Measurements from ENCODE around the gene LRRC61.

Gene LRRC61

DNA sequence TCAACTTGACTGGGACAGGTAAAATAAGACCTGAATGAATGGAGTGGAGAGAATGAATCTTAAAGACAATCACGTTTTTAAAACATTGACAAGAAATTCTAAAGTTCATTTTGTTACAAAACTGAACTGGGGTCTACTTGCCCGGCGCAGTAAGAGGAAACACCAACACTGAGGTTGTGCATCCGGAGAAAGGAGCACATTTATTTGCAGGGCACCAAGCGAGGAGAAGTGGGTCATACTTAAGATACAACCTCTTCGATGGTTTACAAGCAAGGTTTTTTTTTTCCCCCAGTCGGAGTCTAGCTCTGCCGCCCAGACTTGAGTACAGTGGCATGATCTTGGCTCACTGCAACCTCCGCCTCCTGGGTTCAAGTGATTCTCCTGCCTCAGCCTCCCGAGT is 42.0 kb downstream of the LRRC61 start:
- intact Hi-C loops (cut with DNase I) = loop anchor here (5.0 kb wide), 1 partner anchor 42 kb away; a partner anchor contains a TSS
- no peak for DNase-seq

DNA sequence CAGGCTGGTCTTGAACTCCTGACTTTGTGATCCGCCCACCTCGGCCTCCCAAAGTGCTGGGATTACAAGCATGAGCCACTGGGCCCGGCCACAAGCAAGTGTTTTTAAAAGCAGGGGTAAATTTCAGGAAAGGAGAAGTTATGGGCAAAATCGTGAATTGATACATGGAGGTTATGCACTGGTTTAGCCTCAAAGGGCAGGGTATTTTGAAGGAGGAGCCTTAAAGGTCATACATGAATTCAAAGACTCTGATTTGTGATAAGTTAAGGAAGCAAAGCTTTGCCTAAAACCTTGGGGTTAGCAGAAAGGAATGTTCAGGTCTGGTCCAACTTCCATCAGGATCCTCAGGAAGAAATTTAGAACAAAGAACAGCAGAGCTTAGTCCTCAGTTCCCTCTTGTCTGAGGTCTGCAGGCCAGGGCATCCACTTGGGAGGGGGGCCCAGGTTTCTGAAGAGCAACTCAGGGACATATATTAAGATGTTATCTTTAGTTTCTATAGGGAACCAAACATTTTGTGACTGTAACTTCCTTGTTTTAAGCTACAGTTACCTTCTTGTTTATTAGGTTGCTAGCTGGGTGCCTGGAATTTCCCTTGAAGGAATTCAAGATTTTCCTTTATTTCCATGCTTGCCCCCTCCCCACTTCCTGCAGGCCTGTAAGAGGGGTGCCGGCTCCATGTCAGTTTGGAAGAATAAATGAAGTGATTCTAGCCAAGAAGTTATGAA is 42.7 kb downstream of the LRRC61 start:
- intact Hi-C loops (cut with DNase I) = loop anchor here (5.0 kb wide), 1 partner anchor 41 kb away; a partner anchor contains a TSS
- no peak for DNase-seq

DNA sequence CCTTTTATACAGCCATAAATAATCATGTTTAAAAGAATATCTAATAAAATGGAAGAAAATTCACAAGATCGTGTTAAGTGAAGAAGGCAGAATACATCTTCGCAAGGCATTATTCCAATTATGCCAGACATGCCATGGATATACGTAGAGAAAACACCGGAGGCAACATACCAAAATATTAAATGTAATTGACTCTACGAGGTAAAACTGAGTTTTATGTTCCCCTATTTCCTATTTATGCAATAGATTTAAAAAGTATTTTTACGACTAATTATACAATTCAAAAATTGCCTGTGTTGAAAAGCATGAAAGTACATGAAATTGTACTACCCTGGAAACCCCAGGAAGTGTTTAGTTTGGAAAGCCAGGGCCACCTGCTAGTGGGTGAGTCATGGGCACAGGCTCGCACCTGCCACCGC is 44.5 kb downstream of the LRRC61 start:
- no peak for DNase-seq
- intact Hi-C loops (cut with DNase I) = loop anchor here (5.0 kb wide), 1 partner anchor 40 kb away; a partner anchor contains a TSS

DNA sequence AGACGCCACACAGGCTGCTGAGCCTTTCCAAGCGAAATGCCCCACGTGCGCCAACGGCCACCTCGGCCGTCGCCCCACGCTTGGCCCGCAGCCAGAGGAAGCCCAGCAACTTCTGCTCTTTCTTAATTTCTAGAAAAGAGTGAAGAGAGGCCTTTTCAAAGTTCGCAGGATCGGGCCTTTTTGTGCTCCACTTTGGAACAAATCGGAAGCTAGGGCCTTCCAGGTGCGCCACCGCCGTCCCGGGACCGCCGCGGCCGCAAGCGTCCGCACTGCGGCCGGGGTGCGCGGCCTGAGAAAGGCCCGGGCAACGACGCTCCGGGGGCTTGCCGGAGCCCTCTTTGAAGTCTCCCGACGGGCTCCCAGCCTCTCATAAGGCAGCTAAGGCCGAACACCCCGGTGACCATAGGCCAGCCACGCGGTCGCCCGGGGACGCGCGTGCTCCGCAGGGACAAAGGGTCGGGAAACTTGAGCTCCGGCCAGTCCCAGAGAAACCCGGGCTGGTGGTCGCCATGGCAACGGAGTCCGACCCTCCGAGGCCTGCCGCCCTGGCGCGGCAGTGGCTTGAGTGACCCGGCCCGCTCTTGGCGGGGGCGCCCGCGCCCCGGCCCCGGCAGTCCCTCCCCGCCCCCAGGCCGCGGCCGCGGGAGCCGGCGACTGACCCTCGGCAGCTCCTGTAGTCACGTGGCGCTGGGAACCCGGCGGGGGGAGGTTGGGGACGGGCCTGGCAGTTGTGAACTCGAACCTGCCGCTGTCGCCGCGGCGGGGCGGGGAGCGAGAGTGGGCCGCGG is 45.1 kb downstream of the LRRC61 start, which contains the start of gene REPIN1:
Gene REPIN1, plus strand, starts transcription at position 727 of the 788 bp plus-strand sequence. CDS start 890 bp downstream, outside the sequence.
- intact Hi-C loops (cut with DNase I) = loop anchor here (5.0 kb wide), 1 partner anchor 39 kb away; a partner anchor contains a TSS
- DNase-seq = peak; percentile 78 to 98 (median 93)

DNA sequence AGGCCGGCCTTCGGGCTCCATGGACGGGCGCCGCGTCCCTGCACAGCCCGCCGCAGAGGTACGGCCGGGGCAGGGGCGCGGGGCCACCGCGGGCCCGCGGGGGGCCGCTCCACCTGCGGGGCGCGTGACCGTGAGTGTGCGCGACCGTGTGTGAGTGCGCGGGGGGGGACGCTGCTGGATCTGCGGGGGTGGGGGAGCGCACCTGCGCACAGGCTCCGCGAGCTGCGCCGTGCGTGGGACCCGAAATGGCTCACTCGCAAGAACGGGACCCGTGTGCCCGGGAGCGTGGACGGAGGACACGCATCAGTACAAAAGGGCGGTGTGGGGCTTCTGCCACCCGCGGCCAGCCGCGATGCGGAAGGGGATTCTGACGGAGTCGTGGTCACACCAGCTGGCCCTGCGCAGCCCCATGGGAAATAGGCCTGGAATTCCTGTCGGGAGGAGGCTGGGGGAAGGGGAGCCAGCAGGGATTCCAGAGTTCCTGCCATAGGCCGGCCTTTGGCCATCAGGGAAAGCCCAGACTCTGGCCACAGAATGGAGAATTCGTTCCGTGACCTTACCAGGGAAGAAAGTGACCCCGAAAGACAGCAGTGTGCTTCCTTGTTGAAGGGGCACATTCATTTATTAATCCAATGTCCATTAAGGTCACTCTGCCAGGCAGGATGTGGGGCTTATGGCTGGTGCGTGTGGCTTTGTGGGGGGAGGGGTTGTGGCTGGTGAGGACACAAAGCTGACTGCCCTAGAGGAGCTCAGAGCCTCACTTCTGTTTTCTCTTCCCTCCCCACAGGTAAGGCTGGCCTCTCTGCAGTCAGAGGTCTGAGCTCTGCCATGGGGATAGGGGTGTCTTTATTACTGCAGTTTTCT is 46.0 kb downstream of the LRRC61 start:
- peak in 40 of 42 donors; percentile 52 to 88 (median 72) for DNase-seq
- intact Hi-C loops (cut with DNase I) = loop anchor here (5.0 kb wide), 1 partner anchor 38 kb away; a partner anchor contains a TSS

DNA sequence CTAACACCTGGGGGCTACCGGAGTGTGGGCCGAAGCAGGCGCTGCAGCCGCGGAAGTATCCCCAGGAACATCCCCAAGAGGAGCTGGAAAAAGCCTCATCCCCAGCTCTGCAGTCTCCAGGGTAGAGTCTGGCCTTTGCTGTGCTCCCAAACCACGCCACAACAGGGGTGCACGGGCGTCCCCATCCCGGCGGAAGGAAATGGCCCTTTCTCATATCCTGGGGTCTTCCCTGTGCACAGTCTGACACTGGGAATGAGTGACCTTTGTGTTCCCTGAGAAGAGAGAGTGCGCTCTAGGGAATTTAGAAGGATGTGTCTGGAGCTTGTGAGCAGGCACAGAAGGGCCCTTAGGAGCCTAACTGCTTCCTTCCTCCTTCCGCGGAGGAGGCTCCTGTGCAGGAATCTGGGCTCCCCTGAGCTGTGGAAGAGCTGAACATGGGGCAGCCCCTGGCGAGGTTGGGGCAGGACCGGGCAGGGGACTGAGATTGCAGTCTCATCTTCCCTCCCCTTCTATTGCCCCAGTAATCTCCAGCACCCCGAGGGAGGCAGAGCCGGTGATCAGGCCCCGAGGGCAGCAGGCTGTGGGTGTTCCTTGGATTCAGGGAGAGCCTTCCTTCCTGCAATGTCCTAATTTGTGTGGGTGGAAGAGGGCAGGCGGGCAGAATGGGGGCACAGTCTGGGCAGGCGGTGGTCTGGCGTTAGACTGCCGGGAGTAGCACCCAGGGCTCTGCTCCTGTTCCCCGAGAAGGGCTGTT is 46.8 kb downstream of the LRRC61 start:
- intact Hi-C loops (cut with DNase I) = loop anchor here (5.0 to 10.0 kb wide), 3 partner anchors 37 to 655 kb away; partner anchors contain the start of gene ATP6V0E2
- DNase-seq = peak in 4 of 42 donors; percentile 23 to 45 (median 41)

DNA sequence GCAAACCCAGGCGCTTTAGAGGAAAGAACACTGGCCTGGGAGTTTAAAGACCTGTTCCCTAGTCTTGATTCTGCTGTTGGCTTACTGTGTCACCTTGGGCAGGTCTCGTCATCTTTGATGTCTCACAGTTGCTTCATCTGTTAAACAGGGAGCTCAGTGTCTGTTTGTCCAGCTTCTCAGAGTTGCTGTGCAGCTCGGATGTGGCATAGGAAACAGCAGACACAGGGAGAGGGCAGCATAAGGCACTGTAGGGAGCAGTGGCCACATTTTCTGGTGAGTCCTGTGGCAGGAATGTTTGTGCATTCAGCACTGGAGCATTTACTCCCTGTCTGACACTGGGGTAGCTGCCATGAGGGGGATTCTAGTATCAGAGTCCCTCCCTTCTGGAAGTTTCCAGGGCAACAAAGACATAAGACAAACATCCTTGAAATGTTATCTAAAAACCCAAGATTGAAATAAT is 47.5 kb downstream of the LRRC61 start:
- DNase-seq = peak in 1 of 42 donors; percentile 23
- intact Hi-C loops (cut with DNase I) = loop anchor here (10.0 kb wide), 2 partner anchors 496 to 656 kb away; partner anchors contain the start of gene ATP6V0E2

DNA sequence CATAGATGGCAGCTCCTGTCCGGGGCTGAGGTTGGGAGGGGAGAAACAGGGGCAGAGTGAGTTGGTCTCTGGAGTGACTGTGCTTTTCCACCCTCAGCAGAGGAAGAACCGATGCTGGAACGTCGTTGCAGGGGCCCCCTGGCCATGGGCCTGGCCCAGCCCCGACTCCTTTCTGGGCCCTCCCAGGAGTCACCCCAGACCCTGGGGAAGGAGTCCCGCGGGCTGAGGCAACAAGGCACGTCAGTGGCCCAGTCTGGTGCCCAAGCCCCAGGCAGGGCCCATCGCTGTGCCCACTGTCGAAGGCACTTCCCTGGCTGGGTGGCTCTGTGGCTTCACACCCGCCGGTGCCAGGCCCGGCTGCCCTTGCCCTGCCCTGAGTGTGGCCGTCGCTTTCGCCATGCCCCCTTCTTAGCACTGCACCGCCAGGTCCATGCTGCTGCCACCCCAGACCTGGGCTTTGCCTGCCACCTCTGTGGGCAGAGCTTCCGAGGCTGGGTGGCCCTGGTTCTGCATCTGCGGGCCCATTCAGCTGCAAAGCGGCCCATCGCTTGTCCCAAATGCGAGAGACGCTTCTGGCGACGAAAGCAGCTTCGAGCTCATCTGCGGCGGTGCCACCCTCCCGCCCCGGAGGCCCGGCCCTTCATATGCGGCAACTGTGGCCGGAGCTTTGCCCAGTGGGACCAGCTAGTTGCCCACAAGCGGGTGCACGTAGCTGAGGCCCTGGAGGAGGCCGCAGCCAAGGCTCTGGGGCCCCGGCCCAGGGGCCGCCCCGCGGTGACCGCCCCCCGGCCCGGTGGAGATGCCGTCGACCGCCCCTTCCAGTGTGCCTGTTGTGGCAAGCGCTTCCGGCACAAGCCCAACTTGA is 48.2 kb downstream of the LRRC61 start:
- intact Hi-C loops (cut with DNase I) = loop anchor here (10.0 kb wide), 2 partner anchors 497 to 657 kb away; partner anchors contain the start of gene ATP6V0E2
- DNase-seq = peak in 2 of 42 donors; percentile 13 to 23

DNA sequence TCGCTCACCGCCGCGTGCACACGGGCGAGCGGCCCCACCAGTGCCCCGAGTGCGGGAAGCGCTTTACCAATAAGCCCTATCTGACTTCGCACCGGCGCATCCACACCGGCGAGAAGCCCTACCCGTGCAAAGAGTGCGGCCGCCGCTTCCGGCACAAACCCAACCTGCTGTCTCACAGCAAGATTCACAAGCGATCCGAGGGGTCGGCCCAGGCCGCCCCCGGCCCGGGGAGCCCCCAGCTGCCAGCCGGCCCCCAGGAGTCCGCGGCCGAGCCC is 48.8 kb downstream of the LRRC61 start:
- intact Hi-C loops (cut with DNase I) = loop anchor here (10.0 kb wide), 2 partner anchors 497 to 657 kb away; partner anchors contain the start of gene ATP6V0E2
- no peak for DNase-seq

DNA sequence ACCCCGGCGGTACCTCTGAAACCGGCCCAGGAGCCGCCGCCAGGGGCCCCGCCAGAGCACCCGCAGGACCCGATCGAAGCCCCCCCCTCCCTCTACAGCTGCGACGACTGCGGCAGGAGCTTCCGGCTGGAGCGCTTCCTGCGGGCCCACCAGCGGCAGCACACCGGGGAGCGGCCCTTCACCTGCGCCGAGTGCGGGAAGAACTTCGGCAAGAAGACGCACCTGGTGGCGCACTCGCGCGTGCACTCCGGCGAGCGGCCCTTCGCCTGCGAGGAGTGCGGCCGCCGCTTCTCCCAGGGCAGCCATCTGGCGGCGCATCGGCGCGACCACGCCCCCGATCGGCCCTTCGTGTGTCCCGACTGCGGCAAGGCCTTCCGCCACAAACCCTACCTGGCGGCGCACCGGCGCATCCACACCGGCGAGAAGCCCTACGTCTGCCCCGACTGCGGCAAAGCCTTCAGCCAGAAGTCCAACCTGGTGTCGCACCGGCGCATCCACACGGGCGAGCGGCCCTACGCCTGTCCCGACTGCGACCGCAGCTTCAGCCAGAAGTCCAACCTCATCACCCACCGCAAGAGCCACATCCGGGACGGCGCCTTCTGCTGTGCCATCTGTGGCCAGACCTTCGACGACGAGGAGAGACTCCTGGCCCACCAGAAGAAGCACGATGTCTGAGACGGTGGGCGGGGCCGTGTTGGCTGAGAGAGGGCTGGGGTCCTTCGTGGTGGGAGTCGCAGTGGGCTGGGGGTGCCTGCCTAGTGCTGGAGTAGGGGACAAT is 49.3 kb downstream of the LRRC61 start:
- intact Hi-C loops (cut with DNase I) = loop anchor here (10.0 kb wide), 2 partner anchors 498 to 658 kb away; partner anchors contain the start of gene ATP6V0E2
- peak in 2 of 42 donors; percentile 26 to 34 for DNase-seq

DNA sequence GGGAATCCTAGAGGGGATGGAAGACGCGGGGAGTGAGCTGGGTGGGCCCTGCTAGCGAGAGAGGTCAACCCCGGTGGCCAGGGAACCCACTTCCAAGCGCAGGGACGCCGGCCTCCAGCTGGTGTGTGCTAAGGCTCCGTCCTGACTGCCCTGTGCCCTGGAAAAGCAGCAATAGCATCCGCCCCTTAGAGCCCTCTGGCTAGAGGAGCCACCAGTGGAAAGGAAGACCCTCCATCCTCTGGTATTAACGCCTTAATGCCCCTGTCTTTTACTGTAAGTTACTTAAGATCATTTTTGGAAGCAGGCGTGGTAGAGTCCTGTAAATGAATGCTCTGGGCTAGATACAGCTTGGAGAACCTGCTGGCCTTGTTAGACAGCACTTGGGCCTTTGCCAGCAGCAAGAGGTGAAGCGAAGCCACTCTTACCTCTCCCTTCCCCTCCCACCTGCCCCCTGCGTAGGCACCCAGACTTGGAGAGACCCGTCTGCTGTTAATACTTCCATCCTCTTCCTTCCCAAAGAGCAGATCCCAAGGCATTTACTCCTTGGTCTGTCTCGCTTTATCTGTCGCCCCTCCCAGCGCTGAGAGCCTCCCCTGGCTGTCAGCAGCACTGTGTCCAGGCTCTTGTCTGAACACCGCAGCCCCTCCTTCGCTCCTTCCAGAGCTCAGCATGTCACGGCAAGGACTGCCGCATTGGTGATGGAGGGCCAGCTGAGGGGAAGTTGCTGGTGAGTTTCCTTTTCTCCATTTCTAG is 50.1 kb downstream of the LRRC61 start:
- intact Hi-C loops (cut with DNase I) = loop anchor here (10.0 kb wide), 2 partner anchors 498 to 658 kb away; partner anchors contain the start of gene ATP6V0E2
- DNase-seq = peak in 3 of 42 donors; percentile 9 to 27 (median 20)

DNA sequence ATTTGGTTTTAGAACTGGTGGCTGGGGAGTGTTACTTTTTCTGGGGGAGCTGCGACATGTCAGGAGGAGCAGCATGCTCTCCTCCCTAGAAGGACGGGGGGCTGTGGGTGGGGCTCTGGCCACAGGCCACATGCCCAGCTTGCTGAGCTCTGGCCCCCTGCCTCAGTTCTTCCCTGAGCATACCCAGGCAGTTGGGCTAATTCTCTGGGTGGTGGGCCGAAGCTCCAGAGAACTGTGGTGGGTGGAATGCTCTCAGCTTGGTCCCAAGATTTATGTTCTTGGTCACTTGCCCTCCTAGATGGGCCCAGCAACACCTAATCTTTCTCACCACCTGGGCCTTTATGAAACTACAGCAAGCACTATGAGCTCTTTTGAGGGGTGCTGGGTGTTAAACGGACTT is 50.9 kb downstream of the LRRC61 start:
- DNase-seq = peak in 4 of 42 donors; percentile 10 to 19 (median 14)
- intact Hi-C loops (cut with DNase I) = loop anchor here (10.0 kb wide), 2 partner anchors 499 to 659 kb away; partner anchors contain the start of gene ATP6V0E2

DNA sequence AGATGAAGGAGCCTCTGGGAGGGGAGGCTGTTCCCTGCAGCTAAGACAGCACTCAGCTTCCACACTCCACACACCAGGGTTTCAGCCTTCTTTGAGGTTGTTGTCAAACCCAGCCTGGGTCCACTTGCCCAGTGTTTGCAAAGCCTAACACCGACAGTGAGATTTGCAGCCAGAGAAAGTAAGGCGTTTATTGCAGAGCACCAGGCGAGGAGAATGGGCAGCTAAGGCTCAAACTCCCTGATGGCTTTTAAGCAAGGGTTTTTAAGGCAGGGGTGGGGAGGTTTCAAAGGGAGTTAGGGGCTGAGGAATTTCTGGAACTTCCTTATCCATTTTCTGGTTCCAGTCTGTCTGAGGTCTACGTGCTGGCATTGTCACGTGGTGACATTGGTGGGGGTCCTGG is 51.3 kb downstream of the LRRC61 start:
- intact Hi-C loops (cut with DNase I) = loop anchor here (10.0 kb wide), 2 partner anchors 500 to 660 kb away; partner anchors contain the start of gene ATP6V0E2

DNA sequence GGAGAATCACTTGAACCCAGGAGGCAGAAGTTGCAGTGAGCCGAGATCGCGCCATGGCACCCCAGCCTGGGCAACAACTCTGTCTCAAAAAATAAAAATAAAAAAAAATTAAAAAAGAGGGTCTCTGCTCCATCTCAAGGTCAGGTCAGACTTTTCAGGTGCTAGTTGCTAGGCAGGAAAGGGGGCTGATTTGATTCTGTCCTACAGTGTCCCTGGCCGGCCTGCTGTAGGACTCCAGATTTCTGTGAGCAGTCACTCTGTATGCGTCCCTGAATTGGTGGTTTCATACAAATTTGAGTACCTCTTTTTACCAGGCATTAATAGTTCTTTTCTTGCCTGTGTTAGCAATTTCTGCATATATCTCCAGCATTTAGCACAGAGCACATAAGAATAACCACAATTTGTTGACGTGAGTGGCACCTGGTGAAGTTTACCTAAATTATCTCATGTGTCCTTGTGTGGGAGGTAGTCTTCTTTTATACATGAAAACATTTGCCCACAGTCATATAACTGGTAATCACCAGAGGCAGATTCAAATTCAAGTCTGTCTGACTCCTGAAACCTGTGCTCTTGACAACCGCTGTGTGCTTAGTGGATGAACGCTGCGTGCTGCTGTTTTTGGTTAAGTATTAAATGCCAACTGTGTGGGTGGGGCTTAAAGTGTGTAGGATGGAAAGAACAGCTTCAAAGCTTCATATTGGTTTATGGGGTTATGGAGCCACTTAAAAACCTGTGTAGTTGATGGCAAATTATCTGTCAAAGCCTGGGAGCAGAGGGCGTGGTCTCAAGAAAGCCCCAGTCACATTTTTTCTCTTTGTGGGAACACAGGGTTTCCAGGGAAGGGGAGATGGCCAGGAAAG is 52.7 kb downstream of the LRRC61 start:
- intact Hi-C loops (cut with DNase I) = loop anchor here (10.0 kb wide), 2 partner anchors 501 to 661 kb away; partner anchors contain the start of gene ATP6V0E2
- peak in 14 of 42 donors; percentile 12 to 71 (median 38) for DNase-seq

More for the DNA sequence above, 51.3 kb downstream of the LRRC61 start:
- peak in 3 of 42 donors; percentile 5 to 13 (median 8) for DNase-seq

All from head of caudate nucleus (tissue), 42 donors.